Glomerular endothelial cell (primary cell): Measurements from ENCODE around the gene HSH2D. TPM values are rescaled to one million over a fixed set of nuclear protein-coding genes. Genes with fewer than 3 reads are reported as not detected.

Source experiments
- DNase-seq: peaks from one replicate; pipeline ENCODE4 v3.0.0-alpha.2; 2011; ENCODE audit warnings: low read depth, low spot score; ENCODE audit errors: extremely low read depth
- total RNA-seq: library from RNA; depleted of rRNA; stranded (reverse); fragments of >200 nt; gene quantifications from 2 replicates; pipeline ENCODE4 v1.2.3, GENCODE V29; 2015

The HSH2D gene
- total RNA-seq, 1 donor from 2014 or later, result not detected

GRCh38 chr19:16190198-16190597 lies 46.7 kb downstream of the HSH2D start:
- no peak for DNase-seq

- no peak for DNase-seq
These were observed 47.3 kb downstream of the HSH2D start for GRCh38 chr19:16190736-16191135.

GRCh38 chr19:16191216-16191908 lies 47.9 kb downstream of the HSH2D start:
- DNase-seq, result no peak

- no peak for DNase-seq
These were observed 50.0 kb downstream of the HSH2D start for GRCh38 chr19:16193466-16193865.

- no peak for DNase-seq
These were observed 53.7 kb downstream of the HSH2D start for GRCh38 chr19:16197188-16197621.

- DNase-seq, result peak; percentile 80
These were observed 54.3 kb downstream of the HSH2D start, which contains the start of gene AP1M1 for GRCh38 chr19:16197622-16198369. AP1M1 (plus strand) TSS chr19:16197911; CDS start chr19:16198027, 116 bp downstream.

- DNase-seq, result no peak
These were observed 54.8 kb downstream of the HSH2D start for GRCh38 chr19:16198370-16198651.

- DNase-seq, result no peak
These were observed 55.9 kb downstream of the HSH2D start for GRCh38 chr19:16199275-16199932.

- DNase-seq, result no peak
These were observed 56.8 kb downstream of the HSH2D start for GRCh38 chr19:16200038-16201010.

- no peak for DNase-seq
These were observed 57.5 kb downstream of the HSH2D start for GRCh38 chr19:16201011-16201391.

- DNase-seq, result no peak
These were observed 59.1 kb downstream of the HSH2D start for GRCh38 chr19:16202320-16203255.

- no peak for DNase-seq
These were observed 59.9 kb downstream of the HSH2D start for GRCh38 chr19:16203256-16204004.

GRCh38 chr19:16204005-16204294 lies 60.5 kb downstream of the HSH2D start:
- DNase-seq, result no peak

GRCh38 chr19:16205205-16206045 lies 61.9 kb downstream of the HSH2D start:
- no peak for DNase-seq

GRCh38 chr19:16206046-16206605 lies 62.6 kb downstream of the HSH2D start:
- no peak for DNase-seq

GRCh38 chr19:16206637-16207036 lies 63.2 kb downstream of the HSH2D start:
- DNase-seq, result no peak

- DNase-seq, result no peak
These were observed 63.6 kb downstream of the HSH2D start for GRCh38 chr19:16207063-16207462.

GRCh38 chr19:16207490-16208025 lies 64.1 kb downstream of the HSH2D start:
- DNase-seq, result no peak
